GM19351 (cell line): Measurements from ENCODE around the gene STAT1.
"Not testable (repeated sequence)": the region's sequence is repeated elsewhere in the genome, so short reads cannot be mapped to it uniquely, and the experiment has no call there.

Experiments
- ATAC-seq: cut with Tn5 transposase; IDR thresholded peaks from one replicate; pipeline ENCODE4 v1.9.1; 2021; ENCODE audit warnings: mild to moderate bottlenecking, moderate library complexity; ENCODE audit not compliant: unreplicated experiment

The STAT1 gene

GRCh38 chr2:191009541-191010374, 4.2 kb downstream of the STAT1 start:
- no peak for ATAC-seq

GRCh38 chr2:191008286-191008685, 5.7 kb downstream of the STAT1 start:
- ATAC-seq = no peak

DNA sequence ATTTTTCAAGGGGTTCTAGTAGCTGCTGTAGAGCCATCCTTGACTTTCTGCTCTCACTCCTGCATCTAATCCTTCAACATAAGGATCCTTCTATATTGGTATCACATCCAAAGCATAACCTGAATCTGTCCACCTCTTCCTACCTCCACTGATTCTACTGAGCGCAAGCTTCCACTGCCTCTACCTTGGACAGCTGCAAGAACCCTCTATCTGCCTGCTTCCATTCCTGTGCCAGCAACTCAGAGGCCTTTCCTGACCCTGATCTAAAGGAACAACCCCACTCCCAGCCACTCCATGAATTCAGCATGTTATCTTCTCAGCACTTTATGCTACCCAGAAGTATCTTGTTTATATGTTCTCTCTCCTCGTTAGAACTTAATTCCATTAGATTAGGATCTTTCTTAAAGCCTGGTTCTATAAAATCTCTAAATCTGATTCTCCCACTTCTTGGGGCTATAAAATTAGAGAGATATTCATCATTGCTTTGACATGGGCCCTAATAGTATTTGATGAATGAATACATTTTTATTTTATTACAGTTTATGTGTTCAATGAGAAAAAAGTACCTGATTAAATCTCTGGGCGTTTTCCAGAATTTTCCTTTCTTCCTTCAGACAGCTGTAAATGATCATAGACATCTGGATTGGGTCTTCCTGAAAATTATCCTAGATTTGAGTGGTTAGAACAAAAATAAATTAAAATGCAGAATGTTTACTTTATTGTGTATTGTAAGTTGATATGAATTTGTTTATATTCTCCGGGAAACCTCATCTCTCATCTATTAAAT, 6.8 kb downstream of the STAT1 start:
- ATAC-seq = no peak

DNA sequence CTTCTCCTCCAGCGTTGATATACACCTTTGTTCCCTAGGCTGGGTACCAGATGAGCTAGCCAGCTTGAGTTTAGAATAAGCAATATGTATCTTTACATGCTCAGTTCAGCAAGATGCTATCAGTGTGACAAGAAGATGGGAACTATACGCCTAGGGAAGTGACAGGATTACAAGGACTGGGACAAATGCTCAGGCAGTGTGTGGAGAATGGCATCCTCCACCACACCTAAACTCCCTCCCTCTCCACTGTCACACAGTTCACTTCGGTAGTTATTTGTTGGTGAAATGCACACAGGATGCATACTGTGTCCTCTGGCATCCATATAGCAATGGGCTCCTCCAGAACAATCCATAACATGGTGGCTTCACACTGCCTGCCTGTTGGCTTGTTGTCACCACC, 7.7 kb downstream of the STAT1 start:
- ATAC-seq = no peak

GRCh38 chr2:191003405-191004309, 10.3 kb downstream of the STAT1 start:
- ATAC-seq = no peak

GRCh38 chr2:191001624-191002023, 12.3 kb downstream of the STAT1 start:
- no peak for ATAC-seq

- no peak for ATAC-seq
These were observed 12.9 kb downstream of the STAT1 start for GRCh38 chr2:191001032-191001431.

DNA sequence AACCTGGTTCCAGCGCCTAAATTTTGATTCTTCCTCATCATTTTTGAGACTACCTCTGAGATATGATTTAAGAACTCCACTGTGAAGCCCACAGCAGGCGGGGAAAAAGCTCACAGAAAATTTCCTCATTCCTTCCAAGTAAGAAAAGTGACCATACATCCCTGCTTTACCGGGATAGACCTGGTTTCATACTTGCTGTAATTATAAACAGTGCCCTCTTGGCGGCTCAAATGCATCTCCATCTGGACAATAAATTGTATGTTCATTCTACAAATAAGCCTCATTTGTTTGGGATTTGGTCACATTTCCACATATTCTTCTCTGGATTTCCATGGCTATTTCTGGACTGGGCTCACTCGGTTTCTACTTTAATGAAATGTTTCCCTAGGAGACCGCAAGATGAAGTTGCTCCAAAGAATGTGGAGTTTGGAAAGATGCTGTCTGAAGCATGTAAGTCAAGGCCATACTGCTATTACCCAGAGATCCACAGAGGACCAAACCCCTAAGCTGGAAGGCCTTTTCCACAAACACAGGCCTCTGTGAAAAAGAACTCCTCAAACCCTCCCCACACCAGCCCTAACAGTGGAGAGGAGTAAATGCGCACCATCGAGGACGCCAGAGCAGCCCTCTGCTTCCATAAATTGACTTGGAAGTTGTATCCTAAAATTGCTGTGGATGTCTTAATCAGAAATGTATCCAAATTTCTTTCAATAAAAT, 13.9 kb downstream of the STAT1 start:
- ATAC-seq = no peak

GRCh38 chr2:190999058-190999457, 14.9 kb downstream of the STAT1 start:
- no peak for ATAC-seq

DNA sequence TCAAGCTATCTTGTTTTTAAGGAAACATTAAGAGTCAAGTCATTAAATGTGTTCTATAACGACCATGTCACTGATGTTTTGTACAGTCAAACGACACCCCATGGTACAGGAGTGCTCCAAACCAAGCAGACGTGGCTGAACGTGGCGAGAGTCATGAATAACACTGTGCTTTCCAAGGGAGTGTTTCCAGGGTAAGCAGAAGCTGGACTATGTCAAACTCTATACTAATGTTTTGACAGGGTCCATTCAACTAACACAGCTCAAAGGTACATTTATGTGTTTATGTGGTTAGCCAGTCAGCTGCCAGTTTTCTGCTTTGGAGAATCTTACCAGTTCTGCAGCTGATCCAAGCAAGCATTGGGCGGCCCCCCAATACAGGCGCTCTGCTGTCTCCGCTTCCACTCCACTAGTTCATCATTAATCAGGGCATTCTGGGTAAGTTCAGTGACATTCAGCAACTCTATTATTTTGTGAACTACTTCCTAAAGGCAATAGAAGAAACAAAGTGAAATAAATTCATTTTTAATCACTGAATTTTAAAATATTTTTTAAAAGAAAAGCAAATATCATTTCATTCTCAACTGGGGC, 16.4 kb downstream of the STAT1 start:
- no peak for ATAC-seq

- no peak for ATAC-seq
These were observed 17.0 kb downstream of the STAT1 start for GRCh38 chr2:190996947-190997346.

DNA sequence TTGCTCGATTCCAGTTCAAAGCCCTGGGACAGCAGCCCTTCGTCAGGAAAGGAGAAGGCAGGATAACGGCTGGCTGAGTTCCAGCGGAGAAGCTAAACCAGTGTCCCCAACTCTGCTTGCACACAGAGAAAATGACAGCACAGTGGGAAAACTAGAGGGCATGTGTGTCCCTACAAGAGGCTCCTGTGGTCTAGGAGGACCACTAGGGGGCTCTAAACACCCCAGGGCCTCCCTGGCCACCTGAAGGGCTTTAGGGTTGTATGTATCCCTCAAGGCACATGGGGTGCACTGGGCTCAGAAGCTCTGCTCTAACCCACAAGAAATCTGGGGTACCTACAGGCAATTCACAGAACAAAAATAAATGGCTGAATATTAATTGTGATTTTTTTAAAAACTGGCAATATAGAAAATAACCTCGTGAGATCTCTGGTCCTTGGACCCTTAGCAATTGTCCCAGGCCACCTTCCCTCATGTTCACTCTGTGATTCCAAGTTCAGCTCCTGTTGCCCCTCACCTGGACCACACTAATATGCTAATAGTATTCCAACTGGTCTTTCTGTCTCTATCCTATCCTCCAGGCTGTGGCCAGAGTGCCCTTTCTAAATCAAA, 17.5 kb downstream of the STAT1 start:
- ATAC-seq = peak; percentile 62

GRCh38 chr2:190995315-190995714, 18.7 kb downstream of the STAT1 start:
- ATAC-seq = not testable (repeated sequence)

- ATAC-seq = no peak
These were observed 19.8 kb downstream of the STAT1 start for GRCh38 chr2:190994148-190994547.

- ATAC-seq = no peak
These were observed 20.7 kb downstream of the STAT1 start for GRCh38 chr2:190993292-190993643.

DNA sequence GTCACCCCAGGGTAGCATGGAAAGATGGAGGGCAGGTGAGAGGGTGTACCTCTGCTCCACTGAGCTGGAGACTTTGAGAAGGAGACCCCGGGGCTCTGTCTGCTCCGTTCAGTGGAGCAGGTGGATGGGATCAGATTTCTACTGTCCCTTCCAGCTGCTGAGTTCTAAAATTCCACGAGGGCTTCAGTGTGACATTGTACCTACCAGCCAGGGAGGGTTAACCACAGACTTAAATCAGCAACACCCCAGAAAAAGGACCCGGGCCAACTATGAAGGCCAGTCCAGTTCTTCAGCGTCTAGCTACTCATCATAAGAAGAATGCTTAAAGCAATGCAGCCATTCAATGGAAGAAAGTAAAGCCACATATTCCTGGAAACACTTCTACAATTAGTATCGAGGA, 23.8 kb downstream of the STAT1 start:
- ATAC-seq = no peak

DNA sequence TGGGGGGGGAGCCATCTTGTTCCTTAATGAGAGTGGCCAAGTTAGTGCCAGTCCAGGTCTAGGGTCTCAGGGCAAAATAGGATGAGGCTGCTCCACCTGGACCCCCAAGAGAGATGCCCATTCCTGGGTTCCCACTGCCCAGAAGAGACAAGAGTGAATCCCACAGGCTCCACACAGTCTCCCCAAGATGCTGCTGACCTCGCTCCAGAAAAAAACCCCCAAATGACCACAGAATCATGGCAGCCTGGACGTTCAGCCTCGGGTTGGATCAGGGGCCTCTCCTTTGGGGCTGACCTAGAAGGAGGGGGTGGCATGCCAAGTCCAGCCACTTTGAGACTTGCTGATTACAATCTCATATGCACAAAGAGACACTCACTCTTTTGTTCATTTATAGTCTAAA, 25.1 kb downstream of the STAT1 start:
- ATAC-seq = no peak

GRCh38 chr2:190987938-190988337, 26.0 kb downstream of the STAT1 start:
- ATAC-seq = no peak

DNA sequence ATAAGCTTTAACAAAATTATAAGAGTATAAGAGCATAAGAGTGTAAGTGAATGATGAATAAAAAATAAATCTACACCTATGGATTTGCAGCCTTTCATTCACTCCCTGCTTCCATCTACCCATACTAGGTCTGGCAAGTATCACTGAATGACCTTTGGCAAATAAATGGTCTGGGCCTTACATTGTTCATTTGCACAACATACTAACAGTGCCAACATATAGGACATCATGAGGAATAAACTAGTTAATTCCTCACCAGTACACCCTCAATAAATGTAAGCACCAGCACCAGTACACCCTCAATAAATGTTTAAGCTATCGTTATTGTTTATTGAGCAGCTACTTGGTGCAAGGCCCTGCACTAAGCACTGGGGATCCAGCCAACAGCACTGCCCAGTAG, 26.9 kb downstream of the STAT1 start:
- no peak for ATAC-seq
